KOPT-K1 (cell line): ENCODE measurements around the gene RBP5.

Experiments
- H3K27ac ChIP-seq: fragments of 200-600 bp; sonication (generic); 2 replicates; pipeline ENCODE4 v1.5.1; 2016; ENCODE audit warnings: antibody characterized with exemption, mild to moderate bottlenecking, low read depth, low read length; ENCODE audit not compliant: poor library complexity, severe bottlenecking
- H3K36me3 ChIP-seq: fragments of 200-600 bp; sonication (generic); 2 replicates; pipeline ENCODE4 v1.5.1; 2017; ENCODE audit warnings: antibody characterized with exemption, mild to moderate bottlenecking, low read length, moderate library complexity; ENCODE audit not compliant: insufficient read depth
- H3K9me3 ChIP-seq: fragments of 200-600 bp; sonication (generic); 2 replicates; pipeline ENCODE4 v1.5.1; 2017; ENCODE audit warnings: antibody characterized with exemption, low read length, mild to moderate bottlenecking; ENCODE audit not compliant: insufficient read depth, poor library complexity, severe bottlenecking

RBP5 gene

GRCh38 chr12:7121324-7121723 lies 7.4 kb downstream of the RBP5 start:
- Histone ChIP-seq H3K9me3 (no peaks in the 10 kb centered on the region), H3K36me3 (peaks cover 8% of the 10 kb centered on the region; the same call in 1 of the 2 replicates), H3K27ac (no peak overlapping the region)

GRCh38 chr12:7120166-7120565 lies 8.5 kb downstream of the RBP5 start:
- H3K36me3 ChIP-seq: peaks cover 19% of the 10 kb centered on the region; the same call in 1 of the 2 replicates
- H3K27ac ChIP-seq: no peak overlapping the region
- H3K9me3 ChIP-seq: no peaks in the 10 kb centered on the region

- peaks cover 25% of the 10 kb centered on the region; the same call in 1 of the 2 replicates for H3K36me3 ChIP-seq
- H3K27ac ChIP-seq: no peak overlapping the region
- H3K9me3 ChIP-seq: no peaks in the 10 kb centered on the region
These were observed 9.8 kb downstream of the RBP5 start for GRCh38 chr12:7118881-7119280.

GRCh38 chr12:7117670-7118069 lies 11.0 kb downstream of the RBP5 start:
- H3K9me3 ChIP-seq: no peaks in the 10 kb centered on the region
- H3K27ac ChIP-seq: no peak overlapping the region
- peaks cover 28% of the 10 kb centered on the region; the same call in 1 of the 2 replicates for H3K36me3 ChIP-seq

- Histone ChIP-seq H3K36me3 (peaks cover 28% of the 10 kb centered on the region; the same call in 1 of the 2 replicates), H3K9me3 (no peaks in the 10 kb centered on the region), H3K27ac (no peak overlapping the region)
These were observed 11.8 kb downstream of the RBP5 start for GRCh38 chr12:7116916-7117315.

- Histone ChIP-seq H3K27ac (no peak overlapping the region), H3K36me3 (peaks cover 28% of the 10 kb centered on the region; the same call in 1 of the 2 replicates), H3K9me3 (no peaks in the 10 kb centered on the region)
These were observed 12.5 kb downstream of the RBP5 start for GRCh38 chr12:7116196-7116595.

- no peaks in the 10 kb centered on the region for H3K9me3 ChIP-seq
- no peak overlapping the region for H3K27ac ChIP-seq
- peaks cover 28% of the 10 kb centered on the region; the same call in 1 of the 2 replicates for H3K36me3 ChIP-seq
These were observed 13.8 kb downstream of the RBP5 start for GRCh38 chr12:7114851-7115250.

- peaks cover 28% of the 10 kb centered on the region; the same call in 1 of the 2 replicates for H3K36me3 ChIP-seq
- H3K9me3 ChIP-seq: no peaks in the 10 kb centered on the region
- H3K27ac ChIP-seq: no peak overlapping the region
These were observed 14.7 kb downstream of the RBP5 start for GRCh38 chr12:7114008-7114407.

GRCh38 chr12:7113389-7113871 lies 15.3 kb downstream of the RBP5 start:
- Histone ChIP-seq H3K36me3 (peaks cover 28% of the 10 kb centered on the region; the same call in 1 of the 2 replicates), H3K27ac (no peak overlapping the region)

GRCh38 chr12:7112041-7112440 lies 16.6 kb downstream of the RBP5 start:
- H3K36me3 ChIP-seq: peaks cover 23% of the 10 kb centered on the region; the same call in 1 of the 2 replicates
- H3K9me3 ChIP-seq: no peaks in the 10 kb centered on the region
- no peak overlapping the region for H3K27ac ChIP-seq

More at GRCh38 chr12:7113389-7113871, 15.3 kb downstream of the RBP5 start:
- H3K9me3 ChIP-seq: no peaks in the 10 kb centered on the region

- Histone ChIP-seq H3K36me3 (peaks cover 14% of the 10 kb centered on the region; the same call in 1 of the 2 replicates), H3K27ac (no peak overlapping the region), H3K9me3 (peaks cover 13% of the 10 kb centered on the region)
These were observed 18.0 kb downstream of the RBP5 start for GRCh38 chr12:7110661-7111060.

- Histone ChIP-seq H3K36me3 (0 out of 2 replicates have a peak, but pooled peaks cover 5% of the 10 kb centered on the region), H3K9me3 (peaks cover 16% of the 10 kb centered on the region), H3K27ac (peak overlapping the region; percentile 89)
These were observed 19.1 kb downstream of the RBP5 start for GRCh38 chr12:7109572-7109920.

- Histone ChIP-seq H3K27ac (peak within 1 kb of the TSS; percentile 89), H3K9me3 (peaks cover 16% of the 10 kb centered on the region), H3K36me3 (0 out of 2 replicates have a peak, but pooled peaks cover 5% of the 10 kb centered on the region)
These were observed 19.7 kb downstream of the RBP5 start, which contains the start of gene C1RL for GRCh38 chr12:7108796-7109571. TSS of gene C1RL (minus strand) at chr12:7109214. CDS start at chr12:7109180, 34 bp downstream.

- peaks cover 16% of the 10 kb centered on the region for H3K9me3 ChIP-seq
- H3K27ac ChIP-seq: peak overlapping the region; percentile 89
These were observed 20.5 kb downstream of the RBP5 start for GRCh38 chr12:7108003-7108795.

GRCh38 chr12:7107636-7108002 lies 21.1 kb downstream of the RBP5 start:
- no peaks in the 10 kb centered on the region for H3K36me3 ChIP-seq
- H3K27ac ChIP-seq: peak overlapping the region; percentile 89
- peaks cover 16% of the 10 kb centered on the region for H3K9me3 ChIP-seq

More at GRCh38 chr12:7108003-7108795, 20.5 kb downstream of the RBP5 start:
- H3K36me3 ChIP-seq: no peaks in the 10 kb centered on the region
